ENCODE results near the gene METTL5. TPM values are rescaled to one million over a fixed set of nuclear protein-coding genes. Genes with fewer than 3 reads are reported as not detected.
"Not testable (repeated sequence)": the region's sequence is repeated elsewhere in the genome, so short reads cannot be mapped to it uniquely, and the experiment has no call there.

The METTL5 gene
- total RNA-seq (2014; rRNA removed; shearing (Covaris generic)): 35.8 and 43.2 TPM in 2 replicates

DNA sequence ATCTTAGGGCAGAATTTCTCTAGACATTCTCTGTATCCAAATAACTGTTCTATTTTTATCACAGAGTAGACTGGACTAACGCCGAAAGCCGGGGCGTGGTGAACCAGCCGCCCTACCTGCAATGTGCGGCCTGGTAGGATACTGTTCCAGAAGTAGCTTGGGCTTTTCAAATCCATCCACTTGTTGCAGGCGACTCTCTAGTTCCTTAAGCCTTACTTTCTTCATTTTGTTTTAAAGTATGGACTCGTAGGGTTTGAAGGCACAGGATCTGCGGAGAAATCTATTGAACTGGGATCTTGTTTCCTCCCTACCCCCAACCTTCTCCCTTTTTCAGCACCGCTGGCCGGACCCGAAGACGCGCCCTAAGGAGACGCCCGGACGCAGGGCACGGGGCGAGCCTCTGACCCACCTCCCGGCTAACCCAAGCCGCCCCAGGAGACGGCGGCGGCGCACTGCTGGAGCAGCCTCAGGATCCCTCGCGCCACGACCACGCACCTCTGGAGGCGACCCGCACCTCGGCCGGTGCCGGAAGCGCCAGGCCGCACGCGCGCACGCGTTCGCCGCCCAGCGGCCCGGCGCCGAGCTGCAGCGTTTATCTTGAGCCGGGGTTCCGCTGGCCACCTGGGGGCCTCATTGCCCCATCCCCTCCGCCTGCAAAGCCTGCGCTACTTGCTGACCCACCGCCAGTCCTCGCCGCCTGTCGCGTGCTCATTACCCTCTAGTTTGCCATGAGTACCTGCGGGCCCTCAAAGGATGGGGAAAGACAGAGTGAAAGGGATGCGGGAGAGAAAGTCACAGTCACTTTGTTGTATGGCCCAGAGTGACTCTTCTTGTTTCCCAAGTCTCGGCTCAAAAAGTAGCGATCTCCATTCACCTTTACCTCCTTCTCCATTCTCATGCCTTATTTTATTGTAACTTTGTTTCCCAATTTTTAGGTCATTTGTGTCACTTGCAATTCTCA lies at the start of gene METTL5:
METTL5 (minus strand) TSS at position 533 of the 961 bp plus-strand sequence; CDS start at position 225, 308 bp downstream.
- peak; percentile 87 for DNase-seq (ENCODE audit: low spot score)

DNA sequence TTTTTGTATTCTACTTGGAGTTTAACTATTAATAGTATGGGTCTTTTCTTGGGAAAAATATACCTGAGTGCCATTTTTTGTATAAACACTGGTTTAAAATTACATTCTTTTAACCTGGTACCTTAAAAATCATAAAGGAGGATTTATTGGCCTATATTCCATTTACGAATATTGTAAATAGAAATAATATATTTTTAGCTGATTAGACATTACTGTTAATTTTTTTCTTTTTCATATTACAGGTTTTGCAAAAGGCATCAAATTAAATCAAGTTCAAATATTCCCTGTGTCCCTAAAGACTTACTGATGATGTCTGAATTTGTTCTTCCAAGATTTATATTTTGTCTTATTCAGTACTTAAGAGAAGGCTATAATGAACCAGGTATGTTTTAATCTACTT lies 47.3 kb upstream of the METTL5 start:
- no peak for DNase-seq (ENCODE audit: low spot score)

DNA sequence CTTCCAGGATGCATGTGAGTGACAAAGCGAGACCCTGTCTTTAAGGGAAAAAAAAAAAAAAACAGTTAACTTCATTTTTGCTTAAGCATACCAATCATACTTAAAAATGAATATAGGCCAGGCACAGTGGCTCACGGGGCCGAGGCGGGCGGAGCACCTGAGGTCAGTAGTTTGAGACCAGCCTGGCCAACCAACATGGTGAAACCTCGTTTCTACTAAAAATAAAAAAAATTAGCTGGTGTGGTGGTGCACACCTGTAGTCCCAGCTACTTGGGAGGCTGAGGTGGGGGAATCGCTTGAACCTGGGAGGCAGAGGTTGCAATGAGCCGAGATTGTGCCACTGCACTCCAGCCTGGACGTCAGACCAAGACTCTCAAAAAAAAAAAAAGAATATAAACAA lies 46.7 kb upstream of the METTL5 start:
- not testable (repeated sequence) for DNase-seq (ENCODE audit: low spot score)

DNA sequence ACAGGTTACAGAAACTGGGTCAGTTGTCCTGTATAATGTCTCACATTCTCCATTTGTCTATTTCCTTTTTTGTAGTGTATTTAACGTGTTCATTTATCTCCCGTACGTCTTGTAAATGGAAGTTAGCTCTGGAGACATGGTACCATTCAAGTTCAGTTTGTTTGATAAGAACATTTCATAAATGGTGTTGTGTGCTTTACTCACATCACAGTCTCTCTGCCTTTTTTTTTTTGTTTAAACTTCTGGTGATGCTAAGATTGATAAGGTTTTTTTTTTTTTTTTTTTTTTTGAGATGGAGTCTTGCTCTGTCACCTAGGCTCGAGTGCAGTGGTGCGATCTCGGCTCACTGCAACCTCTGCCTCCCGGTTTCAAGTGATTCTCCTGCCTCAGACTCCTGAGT lies 44.2 kb upstream of the METTL5 start:
- DNase-seq (ENCODE audit: low spot score): no peak

DNA sequence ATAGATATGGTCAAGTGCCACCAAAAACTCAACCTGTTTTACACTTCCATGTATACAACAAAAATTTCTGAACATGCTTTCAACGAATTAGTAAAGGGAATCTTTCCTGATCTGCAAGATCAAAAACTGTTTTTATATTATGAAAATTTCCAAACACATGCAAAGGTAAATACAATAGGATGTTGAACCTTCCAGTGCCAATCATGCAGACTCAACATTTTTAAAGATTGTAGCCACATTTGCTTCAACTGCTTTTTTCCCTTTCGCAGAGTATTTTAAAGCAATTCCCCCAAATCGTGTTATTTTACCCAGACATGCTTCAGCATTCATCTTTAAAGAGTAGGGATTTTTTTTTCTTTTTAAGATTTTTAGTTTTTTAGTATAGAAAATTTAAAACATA lies 42.9 kb upstream of the METTL5 start:
- no peak for DNase-seq (ENCODE audit: low spot score)

DNA sequence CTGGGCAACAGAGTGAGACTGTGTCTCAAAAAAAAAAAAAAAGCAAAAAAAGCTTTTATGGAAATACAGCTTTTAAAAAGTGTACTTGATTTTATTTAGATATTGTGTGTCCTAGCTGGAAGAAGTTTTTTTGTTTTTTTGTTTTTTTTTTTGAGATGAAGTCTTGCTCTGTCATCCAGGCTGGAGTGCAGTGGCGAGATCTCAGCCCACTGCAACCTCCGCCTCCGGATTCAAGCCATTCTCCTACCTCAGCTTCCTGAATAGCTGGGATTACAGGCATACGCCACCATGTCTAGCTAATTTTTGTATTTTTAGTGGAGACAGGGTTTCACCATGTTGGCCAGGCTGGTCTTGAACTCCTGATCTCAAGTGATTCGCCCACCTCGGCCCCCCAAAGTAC lies 41.5 kb upstream of the METTL5 start:
- DNase-seq (ENCODE audit: low spot score): not testable (repeated sequence)

DNA sequence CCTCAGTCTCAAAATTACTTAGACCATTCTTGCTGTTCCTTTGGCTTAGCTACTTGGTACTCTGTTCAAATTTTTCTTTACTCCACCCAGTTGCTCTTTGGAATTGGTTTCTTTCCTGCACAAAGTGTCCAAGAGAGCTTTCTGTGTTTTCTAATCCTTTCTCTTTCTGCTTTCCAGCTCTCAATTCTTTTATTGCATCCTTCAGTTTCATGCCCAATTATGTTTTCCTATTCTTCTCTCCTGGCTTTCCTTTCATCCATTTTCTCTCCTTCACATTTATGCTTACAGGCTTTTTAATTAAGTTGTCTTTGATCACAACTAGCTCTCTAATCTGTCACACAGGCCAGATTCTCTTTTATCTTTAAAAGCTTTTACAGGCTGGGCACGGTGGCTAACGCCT lies 40.8 kb upstream of the METTL5 start:
- DNase-seq (ENCODE audit: low spot score): no peak

DNA sequence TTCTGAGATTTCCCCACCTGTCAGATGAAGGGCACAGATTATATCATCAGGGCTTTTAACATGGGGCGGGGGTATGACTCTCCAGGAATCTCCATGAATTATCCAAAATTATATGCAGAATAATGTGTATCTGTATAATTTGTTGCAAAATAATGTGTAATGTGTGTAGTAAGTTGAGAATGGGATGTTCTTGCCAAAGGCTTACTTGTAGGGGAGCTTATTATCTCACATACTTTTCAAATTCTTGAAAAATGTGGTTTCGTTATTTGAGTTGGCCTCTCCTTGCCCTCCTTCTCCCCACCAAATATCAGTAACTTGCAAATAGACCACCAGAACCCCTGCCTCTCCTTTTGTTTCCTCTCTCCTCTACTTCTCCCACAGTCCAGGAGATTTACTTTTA lies 38.1 kb upstream of the METTL5 start:
- no peak for DNase-seq (ENCODE audit: low spot score)

DNA sequence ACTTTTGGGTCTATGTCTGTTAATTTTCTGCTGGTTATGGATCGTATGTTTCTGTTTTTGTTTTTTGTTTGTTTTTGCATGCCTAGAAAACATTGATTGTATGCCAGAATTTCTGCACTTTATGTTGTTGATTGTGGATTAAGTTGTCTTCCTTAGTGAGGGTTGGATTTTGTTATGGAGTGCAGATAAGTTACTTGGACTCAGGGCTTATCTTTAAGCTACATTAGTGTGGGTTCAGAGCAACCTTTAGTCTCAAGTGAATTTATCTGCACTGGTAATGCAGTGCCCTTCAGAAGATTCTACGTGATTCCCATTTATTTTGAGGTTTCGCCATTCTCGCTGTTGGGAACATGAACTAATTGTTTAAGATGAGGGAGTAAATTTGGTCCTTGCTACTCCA lies 35.4 kb upstream of the METTL5 start:
- no peak for DNase-seq (ENCODE audit: low spot score)

DNA sequence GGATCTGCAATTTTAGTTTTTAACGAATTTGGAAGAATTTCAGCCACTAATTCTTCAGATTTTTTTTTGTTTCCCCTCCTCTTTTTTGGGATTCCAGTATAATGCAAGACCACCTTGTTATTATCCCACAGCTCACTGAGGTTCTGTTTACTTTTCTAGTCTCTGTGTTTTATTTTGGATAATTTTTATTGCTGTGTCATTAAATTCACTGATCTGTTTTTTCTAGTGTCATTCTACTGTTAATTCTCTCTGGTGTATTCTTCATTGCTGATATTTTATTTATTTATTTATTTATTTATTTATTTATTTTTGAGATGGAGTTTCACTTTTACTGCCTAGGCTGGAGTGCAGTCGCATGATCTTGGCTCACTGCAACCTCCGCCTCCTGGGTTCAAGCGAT lies 34.7 kb upstream of the METTL5 start:
- DNase-seq (ENCODE audit: low spot score): no peak

DNA sequence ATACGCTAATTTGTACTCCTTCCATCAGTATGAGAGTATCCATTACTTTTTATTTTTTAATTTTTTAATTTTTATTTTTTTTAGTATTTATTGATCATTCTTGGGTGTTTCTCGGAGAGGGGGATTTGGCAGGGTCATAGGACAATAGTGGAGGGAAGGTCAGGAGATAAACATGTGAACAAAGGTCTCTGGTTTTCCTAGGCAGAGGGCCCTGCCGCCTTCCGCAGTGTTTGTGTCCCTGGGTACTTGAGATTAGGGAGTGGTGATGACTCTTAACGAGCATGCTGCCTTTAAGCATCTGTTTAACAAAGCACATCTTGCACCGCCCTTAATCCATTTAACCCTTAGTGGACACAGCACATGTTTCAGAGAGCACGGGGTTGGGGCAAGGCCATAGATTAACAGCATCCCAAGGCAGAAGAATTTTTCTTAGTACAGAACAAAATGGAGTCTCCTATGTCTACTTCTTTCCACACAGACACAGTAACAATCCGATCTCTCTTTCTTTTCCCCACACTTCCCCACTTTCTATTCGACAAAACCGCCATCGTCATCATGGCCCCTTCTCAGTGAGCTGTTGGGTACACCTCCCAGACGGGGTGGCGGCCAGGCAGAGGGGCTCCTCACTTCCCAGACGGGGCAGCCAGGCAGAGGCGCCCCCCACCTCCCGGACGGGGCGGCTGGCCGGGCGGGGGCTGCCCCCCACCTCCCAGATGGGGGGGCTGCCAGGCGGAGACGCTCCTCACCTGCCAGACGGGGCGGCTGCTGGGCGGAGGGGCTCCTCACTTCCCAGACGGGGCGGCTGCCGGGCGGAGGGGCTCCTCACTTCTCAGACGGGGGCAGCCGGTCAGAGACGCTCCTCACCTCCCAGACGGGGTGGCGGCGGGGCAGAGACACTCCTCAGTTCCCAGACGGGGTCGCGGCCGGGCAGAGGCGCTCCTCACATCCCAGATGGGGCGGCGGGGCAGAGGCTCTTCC lies 30.9 kb upstream of the METTL5 start:
- DNase-seq (ENCODE audit: low spot score): not testable (repeated sequence)

DNA sequence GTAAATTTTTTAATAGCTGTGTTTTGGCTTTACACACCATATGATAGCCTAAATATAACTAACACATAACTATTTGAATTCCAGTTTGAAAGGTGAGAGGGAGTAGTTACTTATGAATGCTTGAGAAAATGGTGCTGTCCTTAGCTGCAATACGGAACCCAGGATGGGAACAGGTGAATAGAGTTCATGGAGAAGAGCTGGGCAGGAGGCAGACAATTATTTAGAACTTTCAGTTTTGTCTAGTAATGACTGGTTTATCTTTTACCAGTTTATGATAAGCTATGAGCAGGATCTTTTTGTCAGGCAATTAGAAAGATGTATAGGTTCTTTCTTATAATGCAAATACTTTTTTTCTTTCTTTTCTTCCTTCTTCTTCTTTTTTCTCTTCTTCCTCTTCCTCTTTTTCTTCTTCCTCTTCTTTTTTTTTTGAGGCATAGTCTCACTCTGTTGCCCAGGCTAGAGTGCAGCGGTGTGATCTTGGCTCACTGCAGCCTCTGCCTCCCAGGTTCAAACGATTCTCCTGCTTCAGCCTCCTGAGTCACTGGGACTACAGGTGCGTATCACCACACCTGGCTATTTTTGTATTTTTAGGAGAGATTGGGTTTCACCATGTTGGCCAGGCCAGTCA lies 28.4 kb upstream of the METTL5 start:
- DNase-seq (ENCODE audit: low spot score): no peak

DNA sequence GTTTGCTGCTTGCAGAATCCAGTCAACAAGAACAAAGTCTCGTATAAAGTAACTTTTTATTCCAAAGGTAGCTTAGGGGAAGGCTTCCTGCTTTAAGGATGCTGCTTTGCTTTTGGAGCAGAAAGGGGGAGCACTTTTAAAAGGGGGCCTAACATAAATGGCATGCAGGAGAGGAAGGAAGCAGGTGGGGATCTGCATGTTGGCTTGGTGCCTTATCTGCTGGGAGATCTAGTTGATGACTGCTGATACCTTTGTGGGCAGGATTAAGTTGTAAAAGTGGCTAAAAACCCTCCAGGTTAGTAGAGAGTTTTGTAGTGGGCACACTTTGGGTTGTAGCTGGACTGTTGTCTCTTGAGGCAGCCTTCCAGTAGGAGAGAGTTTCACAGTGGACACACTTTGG lies 25.0 kb upstream of the METTL5 start:
- no peak for DNase-seq (ENCODE audit: low spot score)

DNA sequence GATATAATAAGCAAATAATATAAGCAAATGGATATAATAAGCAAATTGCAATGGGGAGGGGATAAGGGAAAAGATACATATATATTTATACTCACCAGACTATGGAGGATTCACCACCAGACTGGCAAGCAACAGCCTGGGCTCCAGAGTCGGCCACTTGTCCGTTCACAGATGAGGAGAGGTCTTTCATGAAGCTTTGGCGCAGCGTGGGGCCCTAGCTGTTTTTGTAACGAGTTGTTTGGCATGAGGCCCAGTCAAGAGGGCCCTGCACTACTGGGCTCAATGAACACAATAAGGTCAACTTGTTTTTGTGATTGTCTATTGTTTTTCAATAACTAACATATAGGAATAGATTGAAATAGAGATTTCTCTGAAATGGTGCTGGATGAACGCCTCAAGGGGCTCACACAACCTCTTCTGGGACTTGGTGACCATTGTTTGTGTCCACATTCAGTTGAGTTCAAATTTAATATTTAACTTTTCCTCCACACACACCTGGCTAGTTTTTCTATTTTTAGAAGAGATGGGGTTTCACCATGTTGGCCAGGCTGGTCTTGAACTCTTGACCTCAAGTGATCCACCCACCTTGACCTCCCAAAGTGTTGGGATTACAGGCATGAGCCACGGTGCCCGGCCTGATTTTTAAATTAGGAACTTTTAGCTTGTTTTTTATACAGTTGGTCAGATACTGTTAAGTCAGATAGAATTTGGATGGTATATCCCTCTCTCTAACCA lies 24.4 kb upstream of the METTL5 start:
- not testable (repeated sequence) for DNase-seq (ENCODE audit: low spot score)

DNA sequence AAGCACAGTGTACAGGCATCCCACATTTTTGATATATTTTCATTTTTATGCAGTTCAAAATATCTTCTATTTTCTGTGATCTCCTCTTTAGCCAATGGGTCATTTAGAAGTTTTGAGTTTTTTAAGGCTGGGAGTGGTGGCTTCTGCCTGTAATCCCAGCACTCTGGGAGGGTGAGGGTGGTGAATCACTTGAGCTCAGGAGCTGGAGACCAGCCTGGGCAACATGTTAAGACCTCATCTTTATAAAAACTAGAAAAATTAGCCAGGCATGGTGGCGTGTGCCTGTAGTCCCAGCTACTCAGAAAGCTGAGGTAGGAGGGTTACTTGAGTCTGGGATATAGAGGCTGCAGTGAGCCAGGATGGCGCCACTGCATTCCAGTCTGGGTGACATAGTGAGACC lies 20.3 kb upstream of the METTL5 start:
- DNase-seq (ENCODE audit: low spot score): no peak

DNA sequence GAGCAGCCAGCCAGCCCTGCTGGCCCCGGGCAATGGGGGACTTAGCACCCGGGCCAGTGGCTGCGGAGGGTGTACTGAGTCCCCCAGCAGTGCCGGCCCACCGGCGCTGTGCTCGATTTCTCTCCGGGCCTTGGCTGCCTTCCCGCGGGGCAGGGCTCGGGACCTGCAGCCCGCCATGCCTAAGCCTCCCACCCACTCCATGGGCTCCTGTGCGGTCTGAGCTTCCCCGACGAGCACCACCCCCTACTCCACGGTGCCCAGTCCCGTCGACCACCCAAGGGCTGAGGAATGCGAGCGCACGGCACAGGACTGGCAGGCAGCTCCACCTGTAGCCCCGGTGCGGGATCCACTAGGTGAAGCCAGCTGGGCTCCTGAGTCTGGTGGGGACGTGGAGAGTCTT lies 16.9 kb upstream of the METTL5 start:
- DNase-seq (ENCODE audit: low spot score): not testable (repeated sequence)

DNA sequence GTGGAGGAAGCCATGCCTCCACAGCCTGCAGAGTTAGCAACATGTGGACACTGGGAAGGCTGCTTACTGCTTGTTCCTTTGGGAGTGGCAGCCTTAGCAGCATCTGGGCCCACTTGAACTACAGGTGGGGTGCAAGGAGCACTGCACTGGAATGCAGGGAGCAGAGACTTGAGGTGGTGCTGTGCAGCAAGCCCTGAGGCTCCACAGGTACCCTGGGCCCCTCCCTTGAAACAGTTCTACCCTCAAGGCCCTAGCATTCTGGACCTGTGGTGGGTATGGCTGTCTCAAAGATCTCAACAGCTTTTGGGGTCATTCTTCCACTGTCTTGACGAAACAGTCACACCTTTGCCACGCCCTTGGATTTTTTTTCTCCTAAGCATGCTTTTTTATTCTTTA lies 16.0 kb upstream of the METTL5 start:
- DNase-seq (ENCODE audit: low spot score): no peak

DNA sequence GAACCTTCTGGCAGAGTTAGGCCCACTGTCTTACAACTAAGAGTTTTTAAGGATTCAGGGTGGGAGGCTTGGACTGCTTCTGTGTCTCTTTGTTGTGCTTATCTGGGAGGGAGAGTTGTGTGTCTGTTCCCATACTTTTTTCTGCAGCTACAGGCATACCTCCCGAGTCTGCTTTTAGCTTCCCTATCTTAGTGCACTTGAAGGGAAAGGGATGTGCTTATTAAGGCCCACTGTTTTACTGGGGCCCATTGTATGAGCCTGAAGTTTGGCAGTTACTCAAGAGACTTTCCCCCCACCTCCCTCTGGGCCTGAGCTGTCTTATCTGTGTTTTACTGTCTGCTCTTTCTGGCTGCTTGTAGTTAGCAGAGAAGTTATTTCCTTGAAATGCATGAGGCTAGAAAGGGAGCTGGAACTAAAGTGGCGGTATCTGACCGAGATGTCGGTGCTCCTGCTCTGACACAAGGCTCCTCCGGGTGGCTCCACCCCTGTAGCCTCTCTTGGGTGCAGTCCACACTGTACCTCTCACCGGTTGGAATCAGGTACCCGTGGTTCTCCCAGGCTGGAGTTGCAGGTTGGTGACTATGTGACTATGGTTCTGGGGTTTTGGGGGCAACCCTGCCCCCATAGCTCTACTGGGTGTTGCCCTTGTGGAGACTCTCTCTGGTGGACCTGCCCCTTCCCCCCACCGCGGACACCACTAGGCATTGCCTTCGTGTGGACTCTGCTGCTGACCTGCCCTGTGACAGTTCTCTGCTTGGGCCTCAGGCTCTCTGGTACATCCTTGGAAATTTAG lies 15.4 kb upstream of the METTL5 start:
- DNase-seq (ENCODE audit: low spot score): no peak

DNA sequence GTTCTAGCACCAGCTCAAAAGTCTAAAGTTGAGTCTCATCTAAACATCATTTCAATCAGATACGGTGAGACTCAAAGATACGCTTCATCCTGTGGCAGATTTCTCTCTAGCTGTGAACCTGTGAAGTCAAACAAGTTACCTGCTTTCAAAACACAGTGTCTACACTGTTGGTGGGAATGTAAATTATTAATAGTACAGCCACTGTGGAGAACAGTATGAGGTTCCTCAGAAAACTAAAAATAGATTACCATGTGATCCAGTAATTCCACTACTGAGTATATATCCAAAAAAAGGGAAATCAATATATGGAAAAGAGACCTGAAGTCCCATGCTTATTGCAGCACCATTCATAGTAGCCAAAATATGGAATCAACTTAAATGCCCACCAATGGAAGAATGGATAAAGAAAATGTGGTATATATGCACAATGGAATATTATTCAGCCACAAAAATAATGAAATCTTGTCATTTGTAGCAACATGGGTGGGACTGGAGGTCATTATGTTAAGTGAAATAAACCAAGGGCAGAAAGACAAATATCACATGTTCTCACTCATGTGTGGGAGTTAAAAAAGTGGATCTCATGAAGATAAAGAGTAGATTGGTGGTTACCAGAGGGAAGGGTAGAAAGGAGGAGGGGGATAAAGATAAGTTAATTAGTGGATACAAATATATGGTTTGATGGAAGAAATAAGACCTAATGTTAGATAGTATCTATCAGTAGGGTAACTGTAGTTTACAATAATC lies 14.2 kb upstream of the METTL5 start:
- DNase-seq (ENCODE audit: low spot score): no peak
